HEK293T (cell line): Measurements from ENCODE around the gene LVRN.

Experiments
- BHLHE40 ChIP-seq: fragments of 450-650 bp; IDR thresholded peaks from 2 replicates; pipeline ENCODE4 v1.6.1; 2016; ENCODE audit warnings: mild to moderate bottlenecking, moderate library complexity, borderline replicate concordance
- FOXK2 ChIP-seq: fragments of 450-650 bp; IDR thresholded peaks from 2 replicates; pipeline ENCODE4 v1.6.1; 2016; ENCODE audit warnings: mild to moderate bottlenecking
- FOXM1 ChIP-seq: fragments of 450-650 bp; IDR thresholded peaks from 2 replicates; pipeline ENCODE4 v1.6.1; 2017; ENCODE audit warnings: mild to moderate bottlenecking, borderline replicate concordance
- HDGF ChIP-seq: fragments of 450-650 bp; IDR thresholded peaks from 2 replicates; pipeline ENCODE4 v1.6.1; 2017; ENCODE audit warnings: antibody characterized with exemption, borderline replicate concordance
- SUZ12 ChIP-seq: fragments of 450-650 bp; IDR thresholded peaks from 2 replicates; pipeline ENCODE4 v1.6.1; 2016; ENCODE audit warnings: mild to moderate bottlenecking

GRCh38 chr5:116013207-116013785 is 51.0 kb downstream of the LVRN start:
- TF ChIP-seq BHLHE40 (no peak), FOXK2 (no peak), HDGF (no peak), SUZ12 (no peak), FOXM1 (no peak)
